HCEC 1CT (cell line): ENCODE data around the gene YIF1B.
A peak's percentile ranks its signal among the peaks of the same experiment; 100 is the strongest.
"Not testable (repeated sequence)": the region's sequence is repeated elsewhere in the genome, so short reads cannot be mapped to it uniquely, and the experiment has no call there.

Experiments
- DNase-seq: peaks from one replicate; pipeline ENCODE4 v3.0.0-alpha.2; 2017

The YIF1B gene, protein sequence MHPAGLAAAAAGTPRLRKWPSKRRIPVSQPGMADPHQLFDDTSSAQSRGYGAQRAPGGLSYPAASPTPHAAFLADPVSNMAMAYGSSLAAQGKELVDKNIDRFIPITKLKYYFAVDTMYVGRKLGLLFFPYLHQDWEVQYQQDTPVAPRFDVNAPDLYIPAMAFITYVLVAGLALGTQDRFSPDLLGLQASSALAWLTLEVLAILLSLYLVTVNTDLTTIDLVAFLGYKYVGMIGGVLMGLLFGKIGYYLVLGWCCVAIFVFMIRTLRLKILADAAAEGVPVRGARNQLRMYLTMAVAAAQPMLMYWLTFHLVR

DNA sequence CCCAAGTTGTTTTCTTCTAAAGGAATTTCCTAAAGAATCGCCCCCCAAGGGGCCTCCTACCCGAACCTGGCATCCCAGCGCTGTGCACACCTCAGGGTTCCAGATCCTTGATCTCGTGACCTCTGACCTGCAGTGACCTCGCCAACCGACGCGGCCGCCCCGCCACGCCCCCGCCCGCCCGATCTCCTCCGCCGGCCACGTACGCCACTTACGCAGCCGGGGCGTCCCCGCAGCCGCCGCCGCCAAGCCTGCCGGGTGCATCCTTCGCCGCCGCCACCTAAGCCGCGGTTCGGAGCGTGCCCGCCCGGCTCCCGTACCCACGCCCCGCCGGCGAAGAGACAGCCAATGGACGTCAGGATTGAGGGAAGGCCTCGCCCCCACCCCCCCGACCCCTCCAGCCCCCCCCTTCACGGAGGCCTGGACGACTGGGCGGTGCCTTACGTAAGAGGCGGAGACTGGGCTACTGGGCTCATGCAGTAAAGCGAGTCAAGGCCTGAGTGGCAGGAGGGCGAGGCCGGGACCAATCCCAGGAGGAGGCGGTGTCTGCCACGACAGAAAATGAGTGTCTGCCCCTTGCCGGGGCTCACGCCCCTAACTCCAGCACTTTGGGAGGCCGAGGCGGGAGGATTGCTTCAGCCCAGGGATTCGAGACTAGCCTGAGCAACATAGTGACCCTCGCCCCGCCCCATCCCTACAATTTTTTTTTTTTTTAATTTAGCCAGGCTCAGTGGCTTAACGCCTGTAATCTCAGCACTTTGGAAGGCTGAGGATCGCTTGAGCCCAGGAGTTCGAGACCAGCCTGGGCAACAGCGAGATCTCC, at the start of gene YIF1B:
Gene YIF1B, minus strand, starts transcription at position 291 of the 820 bp plus-strand sequence. Its CDS starts 30 bp downstream, at position 261.
- peak; percentile 98 for DNase-seq

DNA sequence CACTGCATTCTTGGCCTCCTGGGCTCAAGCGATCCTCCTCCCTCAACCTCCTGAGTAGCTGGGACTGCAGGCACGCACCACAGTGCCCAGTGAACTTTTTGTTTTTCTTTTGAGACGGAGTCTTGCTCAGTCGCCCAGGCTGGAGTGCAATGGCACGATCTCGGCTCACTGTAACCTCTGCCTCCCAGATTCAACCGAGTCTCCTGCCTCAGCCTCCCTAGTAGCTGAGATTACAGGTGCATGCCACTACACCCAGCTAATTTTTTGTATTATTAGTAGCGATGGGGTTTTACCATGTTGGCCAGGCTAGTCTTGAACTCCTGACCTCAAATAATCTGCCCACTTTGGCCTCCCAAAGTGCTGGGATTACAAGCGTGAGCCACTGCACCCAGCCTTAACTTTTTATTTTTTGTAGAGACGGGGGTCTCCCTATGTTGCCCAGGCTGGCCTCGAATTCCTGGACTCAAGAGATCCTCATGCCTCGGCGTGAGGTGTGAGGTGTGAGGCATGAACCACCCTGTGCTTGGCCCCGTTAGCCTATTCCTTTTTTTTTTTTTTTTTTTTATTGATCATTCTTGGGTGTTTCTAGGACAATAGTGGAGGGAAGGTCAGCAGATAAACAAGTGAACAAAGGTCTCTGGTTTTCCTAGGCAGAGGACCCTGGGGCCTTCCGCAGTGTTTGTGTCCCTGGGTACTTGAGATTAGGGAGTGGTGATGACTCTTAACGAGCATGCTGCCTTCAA, 47.4 kb upstream of the YIF1B start:
- DNase-seq, result not testable (repeated sequence)

DNA sequence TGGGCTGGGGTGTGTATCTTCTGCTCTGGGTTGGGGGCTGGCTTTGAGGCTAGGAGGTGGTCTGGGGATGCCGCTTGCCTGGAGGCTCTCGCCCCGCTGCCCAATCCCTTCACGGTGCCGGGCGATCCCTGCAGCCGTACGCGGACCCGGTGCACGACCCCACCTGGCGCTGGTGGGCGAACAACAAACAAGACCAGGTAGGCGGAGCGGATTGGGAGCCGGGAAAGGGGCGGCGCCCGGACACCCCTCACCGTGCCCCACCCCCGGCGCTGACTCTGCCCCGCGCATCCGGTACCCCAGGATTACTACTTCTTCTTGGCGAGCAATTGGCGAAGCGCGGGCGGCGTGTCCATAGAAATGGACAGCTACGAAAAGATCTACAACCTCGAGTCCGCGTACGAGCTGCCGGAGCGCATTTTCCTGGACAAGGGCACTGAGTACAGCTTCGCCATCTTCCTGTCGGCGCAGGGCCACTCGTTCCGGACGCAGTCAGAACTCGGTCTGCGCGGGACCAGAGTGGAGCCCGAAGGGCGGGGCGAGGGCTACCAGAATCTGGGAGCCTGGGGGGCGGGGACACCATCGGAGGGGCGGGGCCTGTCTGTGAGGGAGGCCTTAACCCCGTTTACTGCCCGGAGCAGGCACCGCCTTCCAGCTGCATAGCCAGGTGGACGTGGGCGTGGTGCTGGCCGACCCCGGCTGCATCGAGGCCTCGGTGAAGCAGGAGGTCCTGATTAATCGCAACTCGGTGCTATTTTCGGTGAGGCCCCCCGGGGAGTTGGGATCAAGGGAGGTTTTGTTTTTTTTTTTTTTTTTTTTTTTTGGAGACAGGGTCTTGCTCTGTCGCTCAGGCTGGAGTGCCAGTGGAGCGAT, 46.6 kb upstream of the YIF1B start:
- peak; percentile 60 for DNase-seq

DNA sequence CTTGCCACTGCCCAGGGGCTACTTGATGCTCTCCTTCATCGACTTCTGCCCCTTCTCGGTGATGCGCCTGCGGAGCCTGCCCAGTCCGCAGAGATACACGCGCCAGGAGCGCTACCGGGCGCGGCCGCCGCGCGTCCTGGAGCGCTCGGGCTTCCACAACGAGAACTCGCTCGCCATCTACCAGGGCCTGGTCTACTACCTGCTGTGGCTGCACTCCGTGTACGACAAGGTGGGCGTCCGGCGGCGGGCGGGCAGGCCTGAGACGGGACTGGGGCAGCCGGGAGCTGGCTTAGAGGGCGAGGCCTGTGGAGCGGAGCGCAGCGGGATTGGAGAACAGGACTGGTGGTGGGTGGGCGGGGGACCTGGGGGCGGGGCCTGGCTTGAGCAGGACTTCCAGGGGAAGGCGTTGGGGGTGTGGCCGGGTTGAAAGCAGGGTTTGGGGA, 45.9 kb upstream of the YIF1B start:
- DNase-seq, result peak; percentile 61

DNA sequence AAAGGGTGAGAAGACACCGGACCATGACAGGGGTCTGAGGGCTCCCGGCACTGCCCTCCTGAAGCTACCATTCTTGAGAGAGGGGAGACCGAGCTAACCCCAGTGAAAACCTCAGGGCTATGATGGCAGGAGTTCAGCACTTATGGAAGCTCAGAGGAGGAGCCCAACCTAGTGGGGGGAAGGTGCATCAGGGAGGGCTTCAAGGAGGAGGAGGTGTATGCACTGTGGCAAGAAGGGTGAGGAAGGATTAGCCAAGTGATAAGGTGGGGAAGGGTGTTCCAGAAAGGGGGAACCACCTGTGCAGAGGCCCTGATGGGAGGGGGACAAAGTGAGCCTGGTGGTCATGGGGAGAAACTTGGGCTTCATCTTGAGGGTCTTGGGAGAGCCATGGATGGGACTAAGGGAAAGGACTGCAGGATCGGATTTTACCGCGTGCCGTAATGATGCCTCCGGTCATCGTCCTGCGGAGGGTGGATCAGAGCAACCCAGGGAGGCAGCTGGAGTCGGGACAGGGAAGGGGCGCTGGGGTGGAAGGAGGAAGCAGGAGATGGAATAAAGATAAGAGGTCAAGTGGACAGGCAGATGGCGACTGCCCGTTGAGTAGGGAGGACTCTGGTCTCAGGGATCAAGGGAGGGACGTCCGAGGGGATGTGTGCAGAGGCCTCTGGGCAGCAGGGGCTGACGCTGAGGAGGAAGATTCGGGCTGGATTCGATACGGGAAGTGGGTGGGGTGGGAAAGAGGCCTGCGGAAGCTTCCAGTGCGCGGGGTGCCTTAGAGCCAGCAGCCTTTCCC, 45.3 kb upstream of the YIF1B start:
- DNase-seq, result no peak

DNA sequence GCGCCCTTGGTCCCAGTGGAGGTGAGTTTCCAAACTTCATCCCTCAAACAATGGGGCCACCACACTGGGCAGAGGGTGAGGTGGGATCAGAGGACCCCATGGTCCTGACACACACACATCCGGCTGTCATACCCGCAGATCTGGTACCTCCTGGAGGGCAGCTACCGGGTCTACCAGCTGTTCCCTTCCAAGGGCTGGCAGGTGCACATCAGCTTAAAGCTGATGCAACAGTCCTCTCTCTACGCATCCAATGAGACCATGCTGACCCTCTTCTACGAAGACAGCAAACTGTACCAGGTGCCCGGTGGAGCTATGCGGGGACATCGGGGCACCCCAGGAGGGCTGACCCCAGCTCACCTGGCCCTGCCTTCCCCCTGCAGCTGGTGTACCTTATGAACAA, 44.6 kb upstream of the YIF1B start:
- DNase-seq, result no peak

DNA sequence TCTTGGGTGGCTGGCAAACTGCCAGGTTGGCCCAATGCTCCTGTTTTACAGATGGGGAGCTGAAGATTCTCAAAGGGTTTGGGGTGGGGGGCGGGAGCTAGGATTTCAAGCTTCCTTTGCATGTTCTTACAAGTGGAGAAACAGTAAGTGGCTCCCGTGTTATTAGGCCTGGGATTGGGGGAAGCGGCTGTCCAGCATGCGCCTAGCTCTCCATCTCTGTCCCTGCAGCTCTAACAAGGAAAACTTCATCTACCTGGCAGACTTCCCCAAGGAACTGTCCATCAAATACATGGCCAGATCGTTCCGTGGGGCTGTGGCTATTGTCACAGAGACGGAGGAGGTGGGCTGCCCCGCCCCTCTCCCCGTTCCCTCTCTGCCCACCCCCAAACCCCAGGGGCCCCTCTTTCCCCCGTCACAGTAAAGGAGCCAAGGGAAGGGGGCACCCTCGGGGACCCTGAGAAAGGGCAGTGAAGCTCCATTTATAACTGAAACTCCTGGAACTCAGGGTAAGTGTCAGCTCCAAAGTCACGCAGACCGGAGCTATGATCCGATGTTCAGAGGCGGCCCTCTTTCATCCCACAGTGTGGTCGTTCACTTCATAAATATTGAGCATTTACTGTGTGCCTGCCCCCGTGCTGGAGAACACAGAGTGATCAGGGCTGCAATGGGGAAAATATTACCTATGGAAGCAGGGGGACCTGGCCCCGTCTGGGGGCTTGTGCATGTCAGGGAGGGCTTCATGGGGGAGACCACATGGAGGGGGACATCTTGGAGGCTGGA, 43.7 kb upstream of the YIF1B start:
- DNase-seq, result no peak

DNA sequence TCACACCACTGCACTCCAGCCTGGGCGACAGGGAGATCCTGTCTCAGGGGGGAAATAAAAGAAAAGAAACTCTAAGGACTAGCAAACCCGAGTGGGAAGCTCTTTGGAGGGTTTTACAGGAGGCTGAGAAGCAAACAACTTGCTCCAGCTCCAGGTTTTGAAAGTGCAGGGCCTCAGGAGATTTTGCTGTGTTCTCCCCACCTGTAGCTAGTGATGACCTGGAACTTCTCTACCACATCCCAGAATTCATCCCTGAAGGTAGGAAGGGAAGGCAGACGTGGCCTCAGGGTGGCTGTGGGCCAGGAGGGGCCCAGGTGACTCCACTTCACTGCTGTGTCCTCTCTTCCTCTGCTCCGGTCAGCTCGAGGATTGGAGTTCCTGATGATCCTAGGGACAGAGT, 42.3 kb upstream of the YIF1B start:
- DNase-seq, result no peak

DNA sequence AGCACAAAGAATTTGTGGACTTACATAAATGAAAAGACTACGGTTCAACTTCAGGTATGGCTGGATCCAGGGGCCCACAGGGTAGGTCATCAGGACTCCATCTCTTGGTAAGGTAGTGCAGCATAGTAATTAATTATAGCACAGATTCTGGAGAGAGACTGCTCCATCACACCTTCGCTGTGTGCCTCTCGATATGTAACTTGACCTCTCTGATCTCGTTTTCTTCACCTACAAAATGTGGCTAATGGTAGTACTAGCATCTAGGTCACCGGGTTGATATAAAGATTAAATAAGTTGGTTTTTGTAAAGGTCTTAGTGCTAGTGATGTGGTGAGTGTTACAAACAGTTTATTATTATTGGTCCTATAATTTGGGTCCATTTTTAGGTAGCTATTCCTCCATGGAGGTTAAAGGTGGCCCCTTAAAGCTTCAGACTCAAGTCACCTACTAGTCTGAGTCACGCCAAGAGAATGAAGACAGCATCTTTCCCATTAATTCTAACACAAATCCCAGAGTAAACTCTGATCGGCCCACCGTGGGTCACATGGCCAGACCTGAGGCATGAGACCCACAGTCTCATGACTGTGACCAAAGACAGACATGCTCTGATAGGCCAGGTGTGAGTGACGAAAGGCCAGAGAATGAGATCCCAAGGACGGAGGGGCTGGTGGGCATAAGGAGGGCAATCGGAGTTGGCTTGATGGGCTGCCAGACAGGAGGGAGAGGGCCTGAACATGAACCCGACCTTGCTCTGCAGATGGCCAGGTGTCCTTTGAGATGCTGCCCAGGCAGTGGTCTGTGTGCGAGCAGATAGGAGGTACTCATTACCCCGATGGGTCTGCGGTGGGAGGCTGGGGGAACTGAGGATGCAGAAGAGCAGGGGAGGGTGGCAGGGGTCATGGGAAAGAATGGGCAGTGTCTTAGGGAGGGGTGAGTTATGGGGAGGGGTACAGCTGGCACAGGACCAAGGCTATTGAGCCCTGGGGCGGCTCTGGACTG, 40.3 kb upstream of the YIF1B start:
- no peak for DNase-seq

DNA sequence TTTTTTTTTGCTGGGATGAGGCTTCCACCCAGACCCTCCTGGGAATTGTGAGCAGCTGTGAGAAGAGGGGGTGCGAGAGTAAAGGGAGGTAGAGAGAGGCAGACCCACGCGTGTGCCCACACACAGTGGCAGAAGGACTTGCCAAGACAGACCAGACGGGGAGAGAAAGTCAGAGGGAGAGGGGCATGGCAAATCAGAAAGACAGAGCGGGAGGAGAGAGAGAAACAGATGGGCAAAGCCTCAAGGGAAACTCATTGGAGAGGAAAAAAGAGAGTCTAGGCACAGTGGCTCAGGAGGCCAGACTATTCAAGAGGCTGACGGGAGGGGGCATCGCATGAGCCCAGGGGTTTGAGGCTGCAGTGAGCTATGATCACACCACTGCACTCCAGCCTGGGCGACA, 36.9 kb upstream of the YIF1B start:
- no peak for DNase-seq

DNA sequence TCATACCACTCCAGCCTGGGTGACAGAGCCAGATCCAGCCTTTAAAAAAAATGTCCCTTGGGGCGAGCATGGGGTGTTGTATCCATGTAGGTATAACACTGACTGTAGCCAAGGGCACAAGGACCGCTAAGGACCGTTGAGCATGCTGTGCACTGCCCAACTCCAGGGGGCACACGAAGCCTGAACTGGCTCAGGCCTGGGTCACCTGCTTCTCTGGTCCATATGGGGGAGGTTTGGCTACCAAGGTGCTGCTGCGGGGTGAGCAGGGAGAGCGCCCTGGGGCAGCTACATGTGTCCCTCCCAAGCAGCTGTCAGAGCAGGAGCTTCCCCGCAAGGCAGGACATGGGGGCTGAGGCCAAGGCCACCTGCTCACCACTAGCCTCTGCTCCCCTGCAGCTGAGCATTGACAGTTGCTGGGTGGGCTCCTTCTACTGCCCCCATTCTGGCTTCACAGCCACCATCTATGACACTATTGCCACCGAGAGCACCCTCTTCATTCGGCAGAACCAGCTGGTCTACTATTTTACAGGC, 36.2 kb upstream of the YIF1B start:
- no peak for DNase-seq

DNA sequence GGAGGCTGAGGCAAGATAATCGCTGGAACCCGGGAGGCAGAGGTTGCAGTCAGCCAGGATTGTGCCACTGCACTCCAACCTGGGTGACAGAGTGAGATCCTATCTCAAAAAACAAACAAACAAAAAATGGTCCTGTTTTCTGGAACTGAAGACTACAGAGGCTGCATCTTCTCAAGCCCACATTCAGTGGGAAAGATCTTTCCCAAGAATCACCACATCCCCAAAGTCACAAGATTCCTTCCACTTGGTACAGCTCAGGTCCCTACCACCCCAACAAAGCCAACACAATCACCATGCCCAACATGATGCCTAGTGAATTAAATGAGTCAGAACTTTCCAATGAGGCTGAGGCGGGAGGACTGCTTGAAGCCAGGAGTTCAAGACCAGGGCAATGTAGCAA, 35.1 kb upstream of the YIF1B start:
- no peak for DNase-seq

DNA sequence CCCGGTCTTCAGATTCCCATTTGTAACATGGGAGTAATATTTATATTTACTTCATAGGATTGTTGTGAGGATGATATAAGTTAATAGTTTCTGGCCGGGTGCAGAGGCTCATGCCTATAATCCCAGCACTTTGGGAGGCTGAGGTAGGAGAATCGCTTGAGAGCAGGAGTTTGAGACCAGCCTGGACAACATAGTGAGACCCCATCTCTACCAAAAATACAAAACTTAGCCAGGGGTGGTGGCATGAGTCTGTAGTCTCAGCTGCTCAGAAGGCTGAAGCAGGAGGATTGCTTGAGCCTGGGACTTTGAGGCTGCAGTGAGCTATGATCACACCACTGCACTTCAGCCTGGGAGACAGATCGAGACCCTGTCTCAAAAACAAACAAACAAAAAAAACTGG, 31.1 kb upstream of the YIF1B start:
- DNase-seq, result no peak

DNA sequence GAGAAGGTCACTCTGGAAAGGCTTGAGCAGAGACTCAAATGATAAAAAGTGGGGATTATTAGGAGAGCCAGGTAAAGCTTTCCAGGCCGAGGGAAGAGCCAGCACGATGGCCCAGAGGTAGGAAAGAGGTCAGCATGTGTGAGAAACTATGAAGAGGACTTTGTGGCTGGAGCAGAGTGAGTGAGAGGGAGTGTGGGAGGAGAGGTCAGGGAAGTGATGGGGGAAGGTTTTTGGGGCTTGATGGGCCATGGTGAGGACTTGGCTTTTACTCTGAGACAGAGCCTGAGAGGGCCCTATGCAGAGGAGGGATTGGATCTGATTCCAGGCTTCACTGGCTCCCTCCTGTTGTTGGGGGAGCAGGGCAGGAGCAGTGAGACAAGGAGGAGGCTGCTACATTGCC, 25.2 kb upstream of the YIF1B start:
- DNase-seq, result no peak

DNA sequence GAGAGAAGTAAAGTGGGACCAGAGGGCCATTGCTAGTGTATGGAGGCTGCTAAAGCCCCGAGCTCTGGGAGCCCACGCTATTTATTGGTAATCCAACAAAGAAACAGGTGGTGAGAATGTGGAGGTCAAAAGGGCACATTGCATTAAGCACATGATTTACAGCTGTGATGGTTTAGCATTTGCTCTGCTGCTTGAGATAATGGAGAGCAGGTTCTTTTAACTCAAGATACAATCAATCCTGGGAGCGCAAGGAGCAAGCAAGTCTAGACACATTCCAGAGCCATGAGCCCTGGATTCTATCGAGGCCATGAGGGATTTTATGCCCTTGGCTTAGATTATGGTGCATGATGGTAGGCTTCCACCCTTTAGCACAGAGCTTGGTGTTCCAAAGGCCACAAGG, 23.3 kb upstream of the YIF1B start:
- DNase-seq, result not testable (repeated sequence)

DNA sequence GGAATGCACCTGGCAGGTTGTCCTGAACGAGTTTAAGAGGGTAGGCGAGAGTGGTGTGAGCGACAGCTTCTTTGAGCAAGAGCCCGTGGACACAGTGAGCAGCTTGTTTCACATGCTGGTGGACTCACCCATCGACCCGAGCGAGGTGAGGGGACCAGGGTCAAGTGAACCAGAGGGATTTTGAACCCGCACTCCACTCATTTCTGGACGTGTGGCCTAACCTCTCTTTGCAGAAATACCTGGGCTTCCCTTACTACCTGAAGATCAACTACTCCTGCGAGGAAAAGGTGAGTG, 21.6 kb upstream of the YIF1B start:
- no peak for DNase-seq

DNA sequence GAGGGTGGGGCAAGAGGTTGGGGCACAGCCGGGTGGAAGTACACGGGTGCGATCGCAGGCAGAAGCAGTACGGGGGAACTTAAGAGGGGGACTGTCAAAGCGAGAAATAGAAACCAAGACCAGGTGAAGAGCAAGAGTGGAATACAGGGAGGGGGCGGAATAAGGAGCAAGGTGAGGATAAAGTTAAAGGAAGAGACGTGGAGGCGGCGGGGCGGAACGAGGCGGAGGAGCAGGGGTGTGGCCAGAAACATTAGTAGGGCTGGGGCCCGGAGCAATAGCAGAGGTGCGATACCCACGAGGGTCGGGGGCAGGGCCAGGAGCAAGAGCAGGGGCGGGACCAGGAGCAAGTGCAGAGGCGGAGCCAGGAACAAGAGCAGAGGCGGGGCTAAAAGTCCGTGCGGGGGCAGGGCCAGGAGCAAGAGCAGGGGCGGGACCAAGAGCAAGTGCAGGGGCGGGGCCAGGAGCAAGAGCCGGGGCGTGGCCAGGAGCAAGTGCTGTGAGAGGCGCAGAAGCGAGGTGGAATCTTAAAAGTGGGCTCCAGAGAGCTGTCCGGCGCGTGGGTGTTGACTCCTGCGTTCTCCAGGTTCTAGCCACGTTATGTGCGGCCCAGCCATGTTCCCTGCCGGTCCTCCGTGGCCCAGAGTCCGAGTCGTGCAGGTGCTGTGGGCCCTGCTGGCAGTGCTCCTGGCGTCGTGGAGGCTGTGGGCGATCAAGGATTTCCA, 21.1 kb upstream of the YIF1B start:
- DNase-seq, result peak; percentile 87

DNA sequence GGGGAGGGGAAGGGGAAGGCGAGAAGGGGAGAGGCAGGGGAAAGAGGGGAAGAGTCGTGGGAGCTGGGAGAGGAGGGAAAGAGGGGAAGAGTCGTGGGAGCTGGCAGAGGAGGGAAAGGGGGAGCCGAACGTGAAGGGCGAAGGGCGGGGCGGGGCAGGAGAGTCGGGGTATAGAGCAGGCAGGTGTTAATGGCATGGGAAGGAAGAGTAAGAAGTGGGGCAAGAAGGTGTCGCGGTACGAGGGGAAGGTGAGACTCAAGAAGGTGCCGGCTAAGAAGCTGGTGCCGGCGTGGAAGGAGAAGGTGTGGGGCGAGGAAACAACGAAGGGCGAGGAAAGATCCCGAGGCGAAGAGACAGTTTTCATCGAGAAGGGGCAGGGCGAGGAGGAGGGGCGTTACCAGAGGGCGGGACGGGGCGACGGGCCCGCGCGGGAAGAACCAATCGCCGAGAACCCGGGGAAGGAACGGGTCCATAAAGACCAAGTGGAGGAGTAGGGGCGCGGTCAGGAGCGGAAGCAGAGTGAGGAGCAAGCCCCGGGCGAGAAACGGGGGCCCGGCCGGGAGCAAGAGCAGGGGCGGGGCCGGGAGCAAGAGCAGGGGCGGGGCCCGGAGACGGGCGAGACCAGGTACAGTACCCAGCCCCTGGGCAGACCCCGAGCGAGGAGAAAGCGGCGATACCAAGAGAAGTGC, 20.3 kb upstream of the YIF1B start:
- DNase-seq, result peak; percentile 92
